ENCODE results near the gene DCP2. TPM values are rescaled to one million over a fixed set of nuclear protein-coding genes. Genes with fewer than 3 reads are reported as not detected.

The DCP2 gene
- total and polyA plus RNA-seq, 7 donors: 5.5 to 26.8 (median 18.1) TPM

GRCh38 chr5:113044776-113045465, 68.3 kb downstream of the DCP2 start:
- intact Hi-C loops (cut with DNase I): no loop called here
- H3K27me3 ChIP-seq: no peaks in the 10 kb centered on the region
- no peak for DNase-seq
- TF ChIP-seq POLR2AphosphoS5 (IDR thresholded peaks at IDR 0.05) (no peak), POLR2A (IDR thresholded peaks at IDR 0.05) (no peak), CTCF (IDR thresholded peaks at IDR 0.05) (no peak), EP300 (IDR thresholded peaks at IDR 0.05) (no peak)
- H3K4me3 ChIP-seq: no peak overlapping the region
- peaks cover 0 to 4% (median 0%) of the 10 kb centered on the region in 4 donors for H3K36me3 ChIP-seq
- peaks cover 0 to 6% (median 0%) of the 10 kb centered on the region in 4 donors for H3K4me1 ChIP-seq
- H3K9me3 ChIP-seq: no peaks in the 10 kb centered on the region
- WGBS, 2 donors: 94% methylated on average over 11 of the region's 11 CpGs
- no peak overlapping the region for H3K27ac ChIP-seq

GRCh38 chr5:113047234-113047633, 70.6 kb downstream of the DCP2 start:
- DNase-seq: no peak
- peaks cover 0 to 6% (median 3%) of the 10 kb centered on the region in 4 donors for H3K4me1 ChIP-seq
- no peak overlapping the region for H3K4me3 ChIP-seq
- H3K9me3 ChIP-seq: no peaks in the 10 kb centered on the region
- intact Hi-C loops (cut with DNase I): no loop called here
- no peak overlapping the region for H3K27ac ChIP-seq
- H3K36me3 ChIP-seq: peaks cover 0 to 4% (median 0%) of the 10 kb centered on the region in 4 donors
- no peaks in the 10 kb centered on the region for H3K27me3 ChIP-seq
- WGBS, 2 donors: 67 to 76% methylated on average over 2 of the region's 2 CpGs
- TF ChIP-seq EP300 (IDR thresholded peaks at IDR 0.05) (no peak), POLR2A (IDR thresholded peaks at IDR 0.05) (no peak), POLR2AphosphoS5 (IDR thresholded peaks at IDR 0.05) (no peak), CTCF (IDR thresholded peaks at IDR 0.05) (no peak)

- Histone ChIP-seq H3K36me3 (peaks cover 0 to 4% (median 0%) of the 10 kb centered on the region in 4 donors), H3K27me3 (no peaks in the 10 kb centered on the region), H3K27ac (peak overlapping the region in 1 of 4 donors; percentile 25), H3K9me3 (no peaks in the 10 kb centered on the region), H3K4me1 (peaks cover 0 to 6% (median 3%) of the 10 kb centered on the region in 4 donors), H3K4me3 (no peak overlapping the region)
- WGBS, 2 donors: 71 to 83% methylated on average over 11 of the region's 11 CpGs
- TF ChIP-seq POLR2A (IDR thresholded peaks at IDR 0.05) (no peak), POLR2AphosphoS5 (IDR thresholded peaks at IDR 0.05) (no peak), EP300 (IDR thresholded peaks at IDR 0.05) (no peak), CTCF (IDR thresholded peaks at IDR 0.05) (no peak)
- no peak for DNase-seq
- intact Hi-C loops (cut with DNase I): no loop called here
These were observed 71.4 kb downstream of the DCP2 start for GRCh38 chr5:113047733-113048652.

GRCh38 chr5:113048931-113049330, 72.3 kb downstream of the DCP2 start:
- TF ChIP-seq EP300 (IDR thresholded peaks at IDR 0.05) (no peak), CTCF (IDR thresholded peaks at IDR 0.05) (no peak), POLR2AphosphoS5 (IDR thresholded peaks at IDR 0.05) (no peak), POLR2A (IDR thresholded peaks at IDR 0.05) (no peak)
- no peak for DNase-seq
- no peak overlapping the region for H3K4me3 ChIP-seq
- H3K27me3 ChIP-seq: no peaks in the 10 kb centered on the region
- intact Hi-C loops (cut with DNase I): no loop called here
- WGBS, 2 donors: 94 to 95% methylated on average over 10 of the region's 10 CpGs
- H3K4me1 ChIP-seq: peaks cover 0 to 5% (median 0%) of the 10 kb centered on the region in 4 donors
- H3K36me3 ChIP-seq: peaks cover 0 to 13% (median 0%) of the 10 kb centered on the region in 4 donors
- H3K9me3 ChIP-seq: no peaks in the 10 kb centered on the region
- no peak overlapping the region for H3K27ac ChIP-seq
